Measurements from ENCODE around the gene TSPAN18. TPM values are rescaled to one million over a fixed set of nuclear protein-coding genes. Genes with fewer than 3 reads are reported as not detected.

The TSPAN18 gene
- polyA plus RNA-seq, 12 donors: 37.3 to 67.7 (median 41.7) TPM; not detected in 1

- no peak for DNase-seq
Observed at GRCh38 chr11:44974402-44975000, 247.7 kb downstream of the TSPAN18 start.

DNA sequence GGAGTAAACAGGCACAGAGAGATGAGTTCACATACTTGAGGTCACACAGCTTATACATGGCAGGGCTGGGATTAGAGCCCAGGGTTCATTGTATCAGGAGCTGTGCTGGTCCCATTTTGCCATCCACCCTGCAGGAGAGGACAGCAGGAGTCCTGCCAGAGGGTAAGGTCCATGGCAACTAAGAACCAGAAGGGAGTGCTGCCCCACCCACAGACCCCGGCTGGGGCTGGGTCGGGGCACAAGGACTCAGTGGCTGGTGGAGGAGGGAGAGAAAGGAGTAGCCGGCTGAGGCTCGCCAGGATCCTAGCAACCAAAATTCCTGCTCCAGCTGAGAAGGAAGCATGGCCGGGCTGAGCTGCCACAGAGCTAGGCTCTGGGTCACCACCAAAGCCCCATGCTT is 249.8 kb downstream of the TSPAN18 start:
- DNase-seq: no peak

DNA sequence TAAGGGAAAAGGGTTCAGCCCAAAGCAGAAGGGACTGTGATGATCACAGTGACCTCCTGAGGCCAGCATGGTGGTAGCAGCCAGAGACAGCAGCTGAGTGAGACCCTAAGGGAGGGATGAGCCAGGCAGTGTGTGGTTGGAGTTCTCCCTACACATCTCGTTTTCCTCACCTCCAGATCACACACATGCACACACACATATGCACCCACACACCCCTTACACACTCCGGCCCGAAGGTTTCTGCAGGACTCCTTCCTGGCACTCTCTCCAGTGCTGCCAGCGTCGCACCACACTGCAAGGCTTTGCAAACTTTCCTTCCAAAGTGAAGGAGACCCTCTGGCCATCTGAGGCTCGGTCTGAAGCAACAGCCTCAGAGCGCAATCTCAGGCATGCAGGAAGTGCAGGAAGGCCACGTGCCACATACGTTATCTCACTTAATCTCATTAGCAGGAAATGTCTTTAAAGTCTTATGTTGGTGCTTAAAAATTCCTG is 250.8 kb downstream of the TSPAN18 start:
- no peak for DNase-seq

DNA sequence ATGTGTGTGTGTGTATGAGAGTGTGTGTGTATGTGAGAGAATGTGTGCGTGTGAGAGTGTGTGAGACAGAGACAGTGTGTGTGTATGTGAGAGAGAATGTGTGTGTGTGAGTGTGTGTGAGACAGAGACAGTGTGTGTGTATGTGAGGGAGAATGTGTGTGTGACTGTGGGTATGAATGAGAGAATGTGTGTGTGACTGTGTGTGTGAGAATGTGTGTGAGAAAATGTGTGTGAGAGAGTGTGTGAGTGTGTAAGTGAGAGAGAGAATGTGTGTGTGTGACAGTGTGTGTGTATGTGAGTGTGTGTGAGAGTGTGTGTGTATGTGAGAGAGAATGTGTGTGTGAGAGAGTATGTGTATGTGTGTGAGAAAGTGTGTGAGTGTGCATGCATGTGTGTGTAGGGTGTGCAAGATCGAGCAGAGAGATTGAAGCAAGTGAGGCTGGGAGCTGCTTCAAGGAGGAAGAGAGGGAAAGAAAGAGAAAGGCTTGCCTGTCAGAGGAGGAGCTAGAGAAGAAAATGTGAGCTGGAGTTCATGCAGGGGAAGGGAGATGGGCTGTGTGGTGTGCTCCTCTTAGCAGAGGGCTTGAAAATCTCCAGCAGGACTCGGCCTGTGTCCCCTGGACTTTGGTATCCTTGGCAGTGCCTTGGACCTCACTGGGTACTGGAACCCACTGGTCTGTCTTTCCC is 251.7 kb downstream of the TSPAN18 start:
- DNase-seq: no peak

DNA sequence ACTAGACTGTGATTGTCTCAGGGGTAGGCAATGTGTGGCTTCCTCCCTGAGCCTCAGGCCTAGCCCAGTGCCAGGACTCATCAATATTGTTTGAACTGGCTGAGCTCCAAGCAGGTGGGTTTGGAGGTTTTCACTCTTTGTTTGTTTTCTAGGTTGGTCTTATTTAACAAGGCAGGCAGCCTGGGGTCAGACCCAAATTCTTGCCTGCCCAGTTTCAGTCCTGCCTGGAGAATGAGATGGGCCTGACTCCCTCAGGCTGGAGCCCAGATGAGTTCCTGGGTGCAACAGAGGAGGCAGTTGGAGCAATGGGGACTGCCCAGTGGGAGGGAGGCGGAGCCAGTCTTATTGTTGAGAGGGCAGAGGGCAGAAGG is 252.2 kb downstream of the TSPAN18 start:
- no peak for DNase-seq

- DNase-seq: no peak
Observed at GRCh38 chr11:44979543-44980399, 253.0 kb downstream of the TSPAN18 start.

DNA sequence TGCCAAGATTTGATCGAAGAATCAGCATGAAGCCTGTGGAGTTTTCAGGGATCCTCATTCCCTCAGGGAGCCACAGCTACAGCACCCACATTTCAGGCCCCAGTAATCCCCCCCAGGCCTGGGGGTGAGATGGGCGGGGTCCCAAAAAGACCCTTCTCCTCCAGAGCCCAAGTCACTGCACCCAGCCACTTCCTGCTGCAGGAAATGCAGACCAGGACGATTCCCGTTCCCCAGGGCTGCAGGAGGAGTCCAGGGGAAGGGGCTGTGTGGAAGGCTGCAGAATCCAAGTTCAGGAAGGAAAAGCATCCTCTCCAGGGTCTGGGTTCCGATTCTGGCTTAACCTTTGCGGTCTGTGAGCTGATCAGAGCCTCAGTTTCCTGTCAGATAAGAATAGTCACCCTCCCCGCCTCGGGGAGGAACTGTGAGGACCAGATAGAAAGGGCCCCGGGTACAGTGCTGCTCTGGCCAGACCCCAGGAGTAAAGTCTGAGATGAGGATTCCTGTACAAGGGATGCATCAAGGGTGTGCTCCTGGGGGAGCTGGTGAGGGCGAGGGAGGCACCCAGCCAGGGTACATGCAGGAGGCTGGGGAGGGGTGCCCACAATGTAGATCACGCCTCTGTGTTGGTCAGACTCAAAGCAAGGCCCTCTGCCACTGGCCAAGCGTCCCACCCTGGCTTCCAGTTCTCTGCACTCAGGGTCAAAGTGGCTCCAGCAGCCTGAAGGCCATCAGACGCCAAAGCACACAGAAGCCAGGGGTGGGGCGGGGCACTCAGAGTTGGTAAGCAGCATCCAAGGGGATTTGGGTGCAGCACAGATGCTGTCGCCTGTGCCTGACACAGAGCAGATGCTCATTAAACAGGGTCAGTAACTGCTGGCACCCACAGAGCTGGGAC is 254.0 kb downstream of the TSPAN18 start:
- DNase-seq: no peak

Other genes with a start within 250 kb of the TSPAN18 start
- 1,000 to 10,000 TPM in 1 of 12 donors, 100 to 1,000 TPM in 1, 10 to 100 TPM in 10; 44.3 to 1,338 (median 68.5) TPM for gene CD82, start 161.3 kb upstream of the TSPAN18 start, polyA plus RNA-seq (ENCODE audit: insufficient read length in 12 of 12)
- gene TP53I11, start 223.9 kb downstream of the TSPAN18 start, polyA plus RNA-seq (ENCODE audit: insufficient read length in 12 of 12): 100 to 1,000 TPM in 1 of 12 donors, 10 to 100 TPM in 10, not detected in 1; 33.0 to 150 (median 42.2) TPM

Data from muscle of arm (tissue), 12 donors.